Measurements from ENCODE around the gene C22orf15. TPM values are rescaled to one million over a fixed set of nuclear protein-coding genes. Genes with fewer than 3 reads are reported as not detected.

The C22orf15 gene
- total and polyA plus RNA-seq, 2 of the 8 experiments (the other 6 are each of a cell fraction or from before 2014, with no cell fraction given): 4.2 to 4.9 TPM

GRCh38 chr22:23769321-23769965, 6.7 kb downstream of the C22orf15 start (continued):
- TF ChIP-seq, protein P1, sequence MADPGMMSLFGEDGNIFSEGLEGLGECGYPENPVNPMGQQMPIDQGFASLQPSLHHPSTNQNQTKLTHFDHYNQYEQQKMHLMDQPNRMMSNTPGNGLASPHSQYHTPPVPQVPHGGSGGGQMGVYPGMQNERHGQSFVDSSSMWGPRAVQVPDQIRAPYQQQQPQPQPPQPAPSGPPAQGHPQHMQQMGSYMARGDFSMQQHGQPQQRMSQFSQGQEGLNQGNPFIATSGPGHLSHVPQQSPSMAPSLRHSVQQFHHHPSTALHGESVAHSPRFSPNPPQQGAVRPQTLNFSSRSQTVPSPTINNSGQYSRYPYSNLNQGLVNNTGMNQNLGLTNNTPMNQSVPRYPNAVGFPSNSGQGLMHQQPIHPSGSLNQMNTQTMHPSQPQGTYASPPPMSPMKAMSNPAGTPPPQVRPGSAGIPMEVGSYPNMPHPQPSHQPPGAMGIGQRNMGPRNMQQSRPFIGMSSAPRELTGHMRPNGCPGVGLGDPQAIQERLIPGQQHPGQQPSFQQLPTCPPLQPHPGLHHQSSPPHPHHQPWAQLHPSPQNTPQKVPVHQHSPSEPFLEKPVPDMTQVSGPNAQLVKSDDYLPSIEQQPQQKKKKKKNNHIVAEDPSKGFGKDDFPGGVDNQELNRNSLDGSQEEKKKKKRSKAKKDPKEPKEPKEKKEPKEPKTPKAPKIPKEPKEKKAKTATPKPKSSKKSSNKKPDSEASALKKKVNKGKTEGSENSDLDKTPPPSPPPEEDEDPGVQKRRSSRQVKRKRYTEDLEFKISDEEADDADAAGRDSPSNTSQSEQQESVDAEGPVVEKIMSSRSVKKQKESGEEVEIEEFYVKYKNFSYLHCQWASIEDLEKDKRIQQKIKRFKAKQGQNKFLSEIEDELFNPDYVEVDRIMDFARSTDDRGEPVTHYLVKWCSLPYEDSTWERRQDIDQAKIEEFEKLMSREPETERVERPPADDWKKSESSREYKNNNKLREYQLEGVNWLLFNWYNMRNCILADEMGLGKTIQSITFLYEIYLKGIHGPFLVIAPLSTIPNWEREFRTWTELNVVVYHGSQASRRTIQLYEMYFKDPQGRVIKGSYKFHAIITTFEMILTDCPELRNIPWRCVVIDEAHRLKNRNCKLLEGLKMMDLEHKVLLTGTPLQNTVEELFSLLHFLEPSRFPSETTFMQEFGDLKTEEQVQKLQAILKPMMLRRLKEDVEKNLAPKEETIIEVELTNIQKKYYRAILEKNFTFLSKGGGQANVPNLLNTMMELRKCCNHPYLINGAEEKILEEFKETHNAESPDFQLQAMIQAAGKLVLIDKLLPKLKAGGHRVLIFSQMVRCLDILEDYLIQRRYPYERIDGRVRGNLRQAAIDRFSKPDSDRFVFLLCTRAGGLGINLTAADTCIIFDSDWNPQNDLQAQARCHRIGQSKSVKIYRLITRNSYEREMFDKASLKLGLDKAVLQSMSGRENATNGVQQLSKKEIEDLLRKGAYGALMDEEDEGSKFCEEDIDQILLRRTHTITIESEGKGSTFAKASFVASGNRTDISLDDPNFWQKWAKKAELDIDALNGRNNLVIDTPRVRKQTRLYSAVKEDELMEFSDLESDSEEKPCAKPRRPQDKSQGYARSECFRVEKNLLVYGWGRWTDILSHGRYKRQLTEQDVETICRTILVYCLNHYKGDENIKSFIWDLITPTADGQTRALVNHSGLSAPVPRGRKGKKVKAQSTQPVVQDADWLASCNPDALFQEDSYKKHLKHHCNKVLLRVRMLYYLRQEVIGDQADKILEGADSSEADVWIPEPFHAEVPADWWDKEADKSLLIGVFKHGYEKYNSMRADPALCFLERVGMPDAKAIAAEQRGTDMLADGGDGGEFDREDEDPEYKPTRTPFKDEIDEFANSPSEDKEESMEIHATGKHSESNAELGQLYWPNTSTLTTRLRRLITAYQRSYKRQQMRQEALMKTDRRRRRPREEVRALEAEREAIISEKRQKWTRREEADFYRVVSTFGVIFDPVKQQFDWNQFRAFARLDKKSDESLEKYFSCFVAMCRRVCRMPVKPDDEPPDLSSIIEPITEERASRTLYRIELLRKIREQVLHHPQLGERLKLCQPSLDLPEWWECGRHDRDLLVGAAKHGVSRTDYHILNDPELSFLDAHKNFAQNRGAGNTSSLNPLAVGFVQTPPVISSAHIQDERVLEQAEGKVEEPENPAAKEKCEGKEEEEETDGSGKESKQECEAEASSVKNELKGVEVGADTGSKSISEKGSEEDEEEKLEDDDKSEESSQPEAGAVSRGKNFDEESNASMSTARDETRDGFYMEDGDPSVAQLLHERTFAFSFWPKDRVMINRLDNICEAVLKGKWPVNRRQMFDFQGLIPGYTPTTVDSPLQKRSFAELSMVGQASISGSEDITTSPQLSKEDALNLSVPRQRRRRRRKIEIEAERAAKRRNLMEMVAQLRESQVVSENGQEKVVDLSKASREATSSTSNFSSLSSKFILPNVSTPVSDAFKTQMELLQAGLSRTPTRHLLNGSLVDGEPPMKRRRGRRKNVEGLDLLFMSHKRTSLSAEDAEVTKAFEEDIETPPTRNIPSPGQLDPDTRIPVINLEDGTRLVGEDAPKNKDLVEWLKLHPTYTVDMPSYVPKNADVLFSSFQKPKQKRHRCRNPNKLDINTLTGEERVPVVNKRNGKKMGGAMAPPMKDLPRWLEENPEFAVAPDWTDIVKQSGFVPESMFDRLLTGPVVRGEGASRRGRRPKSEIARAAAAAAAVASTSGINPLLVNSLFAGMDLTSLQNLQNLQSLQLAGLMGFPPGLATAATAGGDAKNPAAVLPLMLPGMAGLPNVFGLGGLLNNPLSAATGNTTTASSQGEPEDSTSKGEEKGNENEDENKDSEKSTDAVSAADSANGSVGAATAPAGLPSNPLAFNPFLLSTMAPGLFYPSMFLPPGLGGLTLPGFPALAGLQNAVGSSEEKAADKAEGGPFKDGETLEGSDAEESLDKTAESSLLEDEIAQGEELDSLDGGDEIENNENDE (IDR thresholded peaks at IDR 0.05; ENCODE audit: insufficient replicate concordance, low read length): no peak
- no peak for TF ChIP-seq HDAC6 (IDR thresholded peaks at IDR 0.05; ENCODE audit: low read depth, low read length)
- no peak for TF ChIP-seq SIX5 (IDR thresholded peaks at IDR 0.05; ENCODE audit: low read depth, low read length)
- TF ChIP-seq BACH1 (IDR thresholded peaks at IDR 0.05; ENCODE audit: low read length): no peak
- no peak for TF ChIP-seq E2F6 (IDR thresholded peaks at IDR 0.05)
- no peak for TF ChIP-seq BRCA1 (IDR thresholded peaks at IDR 0.05; ENCODE audit: low read depth, low read length)

Measured in H1 (cell line).